OCI-LY7 (cell line): ENCODE data around the gene FCHSD2.

Experiments
- EZH2phosphoT487 ChIP-seq: fragments of 200-600 bp; sonication (generic); IDR thresholded peaks from 2 replicates; pipeline ENCODE4 v1.6.1; 2018; ENCODE audit warnings: low read depth, borderline replicate concordance, mild to moderate bottlenecking, mixed run types, antibody characterized with exemption, low read length, moderate library complexity, mixed read lengths
- TF ChIP-seq, protein P1 (sequence below): fragments of 200-600 bp; sonication (generic); conservative IDR thresholded peaks from 2 replicates; pipeline ENCODE4 v1.5.1; 2014; ENCODE audit warnings: mild to moderate bottlenecking, antibody characterized with exemption, low read length, moderate library complexity, mixed read lengths

DNA sequence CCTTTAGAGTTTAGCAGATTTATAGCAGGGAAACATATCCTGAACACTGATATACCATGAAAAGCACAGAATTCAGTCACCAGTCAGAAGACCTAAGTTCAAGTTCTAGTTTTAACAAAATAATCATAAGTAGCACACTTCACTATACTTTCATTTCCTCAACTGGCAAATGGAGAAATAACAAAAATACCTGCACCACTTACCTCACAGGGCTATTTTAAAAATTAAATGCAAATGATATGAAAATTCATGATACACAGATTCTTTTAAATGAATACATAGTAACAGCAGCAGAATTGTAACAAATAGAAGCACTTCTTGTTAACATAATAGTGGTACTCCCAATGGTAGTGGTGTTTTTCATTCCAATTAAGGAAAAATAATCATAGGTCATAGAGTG, 139.0 kb downstream of the FCHSD2 start:
- TF ChIP-seq, protein P1, sequence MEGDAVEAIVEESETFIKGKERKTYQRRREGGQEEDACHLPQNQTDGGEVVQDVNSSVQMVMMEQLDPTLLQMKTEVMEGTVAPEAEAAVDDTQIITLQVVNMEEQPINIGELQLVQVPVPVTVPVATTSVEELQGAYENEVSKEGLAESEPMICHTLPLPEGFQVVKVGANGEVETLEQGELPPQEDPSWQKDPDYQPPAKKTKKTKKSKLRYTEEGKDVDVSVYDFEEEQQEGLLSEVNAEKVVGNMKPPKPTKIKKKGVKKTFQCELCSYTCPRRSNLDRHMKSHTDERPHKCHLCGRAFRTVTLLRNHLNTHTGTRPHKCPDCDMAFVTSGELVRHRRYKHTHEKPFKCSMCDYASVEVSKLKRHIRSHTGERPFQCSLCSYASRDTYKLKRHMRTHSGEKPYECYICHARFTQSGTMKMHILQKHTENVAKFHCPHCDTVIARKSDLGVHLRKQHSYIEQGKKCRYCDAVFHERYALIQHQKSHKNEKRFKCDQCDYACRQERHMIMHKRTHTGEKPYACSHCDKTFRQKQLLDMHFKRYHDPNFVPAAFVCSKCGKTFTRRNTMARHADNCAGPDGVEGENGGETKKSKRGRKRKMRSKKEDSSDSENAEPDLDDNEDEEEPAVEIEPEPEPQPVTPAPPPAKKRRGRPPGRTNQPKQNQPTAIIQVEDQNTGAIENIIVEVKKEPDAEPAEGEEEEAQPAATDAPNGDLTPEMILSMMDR, result no peak
- no peak for TF ChIP-seq EZH2phosphoT487
